Smooth muscle cell (in vitro differentiated cells): ENCODE results near the gene VOPP1. TPM values are rescaled to one million over a fixed set of nuclear protein-coding genes. Genes with fewer than 3 reads are reported as not detected.

Experiments
- DNase-seq: peaks from one replicate; lab custom pipeline; 2025; ENCODE audit not compliant: unreplicated experiment; lab: John Stamatoyannopoulos, UW
- H2AFZ ChIP-seq: fragments of 200-600 bp; sonication (generic); 2 replicates; pipeline ENCODE4 v1.6.0; 2016; ENCODE audit warnings: antibody characterized with exemption, low read depth, mild to moderate bottlenecking
- H3F3A ChIP-seq: fragments of 200-600 bp; sonication (generic); 2 replicates; pipeline ENCODE4 v1.6.0; 2017; ENCODE audit warnings: antibody characterized with exemption, low read depth
- H3K27ac ChIP-seq: fragments of 200-600 bp; sonication (generic); 2 replicates; pipeline ENCODE4 v1.5.1; 2016; ENCODE audit warnings: low read depth, mild to moderate bottlenecking
- H3K27me3 ChIP-seq: fragments of 200-600 bp; sonication (generic); 2 replicates; pipeline ENCODE4 v1.6.1; 2016; ENCODE audit warnings: low read depth, mild to moderate bottlenecking
- H3K36me3 ChIP-seq: fragments of 200-600 bp; sonication (generic); 2 replicates; pipeline ENCODE4 v1.5.1; 2016; ENCODE audit warnings: low read depth
- H3K4me1 ChIP-seq: fragments of 200-600 bp; sonication (generic); 2 replicates; pipeline ENCODE4 v1.5.1; 2016; ENCODE audit warnings: low read depth
- H3K4me2 ChIP-seq: fragments of 200-600 bp; sonication (generic); 2 replicates; pipeline ENCODE4 v1.6.0; 2016; ENCODE audit warnings: mild to moderate bottlenecking
- H3K4me3 ChIP-seq: fragments of 200-600 bp; sonication (generic); 2 replicates; pipeline ENCODE4 v1.5.1; 2016; ENCODE audit warnings: mild to moderate bottlenecking
- H3K79me2 ChIP-seq: fragments of 200-600 bp; sonication (generic); 2 replicates; pipeline ENCODE4 v1.6.0; 2016; ENCODE audit warnings: low read depth, mild to moderate bottlenecking
- H3K9ac ChIP-seq: fragments of 200-600 bp; sonication (generic); 2 replicates; pipeline ENCODE4 v1.6.0; 2016; ENCODE audit warnings: low read depth
- H3K9me3 ChIP-seq: fragments of 200-600 bp; sonication (generic); replicated peaks from 2 replicates; pipeline ENCODE4 v1.5.1; 2016; ENCODE audit warnings: low read depth
- H4K20me1 ChIP-seq: fragments of 200-600 bp; sonication (generic); 2 replicates; pipeline ENCODE4 v1.6.0; 2016; ENCODE audit warnings: low read depth
- CTCF ChIP-seq: fragments of 200-600 bp; sonication (generic); IDR thresholded peaks from 2 replicates; pipeline ENCODE4 v1.5.1; 2017; ENCODE audit warnings: borderline replicate concordance, mild to moderate bottlenecking, antibody characterized with exemption; ENCODE audit not compliant: insufficient read depth, poor library complexity, severe bottlenecking
- WGBS: methylation state at CpG from one replicate; pipeline ENCODE4 v1.1.7; 2016; ENCODE audit warnings: low lambda C conversion rate; 5-methylcytosine and 5-hydroxymethylcytosine counted together
- polyA plus RNA-seq: library from polyadenylated mRNA; unstranded; fragments of >200 nt; fragmentation: Nextera tagmentation; extraction: Ambion mirVana; gene quantifications from 2 replicates; pipeline ENCODE4 v1.2.1, GENCODE V29; 2016
- total RNA-seq: library from RNA; depleted of rRNA; stranded (reverse); fragments of >200 nt; gene quantifications from 2 replicates; pipeline ENCODE4 v1.2.3, GENCODE V29; 2014

VOPP1 gene
- total and polyA plus RNA-seq, 2 experiments from 2014 or later: 18.3 to 26.6 TPM

- no peak for TF ChIP-seq CTCF
- Histone ChIP-seq H3K4me2 (no peak overlapping the region), H3K27ac (no peak overlapping the region), H4K20me1 (peaks cover 13% of the 10 kb centered on the region), H3F3A (no peaks in the 10 kb centered on the region), H3K4me3 (no peak overlapping the region), H3K27me3 (no peaks in the 10 kb centered on the region), H2AFZ (no peak overlapping the region), H3K36me3 (no peaks in the 10 kb centered on the region), H3K79me2 (no peaks in the 10 kb centered on the region), H3K4me1 (peaks cover 7% of the 10 kb centered on the region), H3K9me3 (no peaks in the 10 kb centered on the region), H3K9ac (no peak overlapping the region)
- WGBS: 97% methylated on average over 6 of the region's 6 CpGs
- DNase-seq: no peak
Measured at GRCh38 chr7:55483046-55483445, 89.3 kb downstream of the VOPP1 start.

- no peaks in the 10 kb centered on the region for H3K9me3 ChIP-seq
- no peak overlapping the region for H3K9ac ChIP-seq
- H3K4me2 ChIP-seq: no peak overlapping the region
- H3K4me1 ChIP-seq: peaks cover 11% of the 10 kb centered on the region
- no peak for DNase-seq
- no peaks in the 10 kb centered on the region for H3K36me3 ChIP-seq
- no peak overlapping the region for H3K27ac ChIP-seq
- H3F3A ChIP-seq: no peaks in the 10 kb centered on the region
- no peak overlapping the region for H2AFZ ChIP-seq
- TF ChIP-seq CTCF: no peak
- WGBS: 97% methylated on average over 2 of the region's 2 CpGs
- H3K27me3 ChIP-seq: no peaks in the 10 kb centered on the region
- no peak overlapping the region for H3K4me3 ChIP-seq
- peaks cover 32% of the 10 kb centered on the region for H4K20me1 ChIP-seq
- no peaks in the 10 kb centered on the region for H3K79me2 ChIP-seq
Measured at GRCh38 chr7:55481155-55481554, 91.1 kb downstream of the VOPP1 start.

- Histone ChIP-seq H3K27me3 (no peaks in the 10 kb centered on the region), H3K36me3 (no peaks in the 10 kb centered on the region), H3K4me3 (no peak overlapping the region), H4K20me1 (peaks cover 37% of the 10 kb centered on the region), H3K9ac (no peak overlapping the region), H3K4me2 (peak overlapping the region; percentile 66), H3K9me3 (no peaks in the 10 kb centered on the region), H3K79me2 (no peaks in the 10 kb centered on the region), H3K4me1 (peaks cover 11% of the 10 kb centered on the region), H3K27ac (no peak overlapping the region), H3F3A (no peaks in the 10 kb centered on the region), H2AFZ (no peak overlapping the region)
- WGBS: 95% methylated on average over 6 of the region's 6 CpGs
- DNase-seq: no peak
- TF ChIP-seq CTCF: no peak
Measured at GRCh38 chr7:55478700-55479099, 93.6 kb downstream of the VOPP1 start.

- no peak overlapping the region for H2AFZ ChIP-seq
- peaks cover 37% of the 10 kb centered on the region for H4K20me1 ChIP-seq
- H3K9ac ChIP-seq: no peak overlapping the region
- 67% methylated on average over 13 of the region's 13 CpGs for WGBS
- H3K27me3 ChIP-seq: no peaks in the 10 kb centered on the region
- H3K4me2 ChIP-seq: peak overlapping the region; percentile 66
- no peaks in the 10 kb centered on the region for H3F3A ChIP-seq
- H3K4me1 ChIP-seq: peaks cover 11% of the 10 kb centered on the region
- DNase-seq: no peak
- TF ChIP-seq CTCF: no peak
- no peaks in the 10 kb centered on the region for H3K36me3 ChIP-seq
- H3K79me2 ChIP-seq: no peaks in the 10 kb centered on the region
- no peaks in the 10 kb centered on the region for H3K9me3 ChIP-seq
- no peak overlapping the region for H3K27ac ChIP-seq
- no peak overlapping the region for H3K4me3 ChIP-seq
Measured at GRCh38 chr7:55477781-55478374, 94.4 kb downstream of the VOPP1 start.
